NCI-H2107 treated with DMSO at 0.1 percent for 48 hours (cell line): ENCODE measurements around the gene FUZ.

ENCODE experiments used
- DNase-seq: peaks from one replicate; lab custom pipeline; 2025; ENCODE audit not compliant: unreplicated experiment; lab: John Stamatoyannopoulos, UW

FUZ gene

DNA sequence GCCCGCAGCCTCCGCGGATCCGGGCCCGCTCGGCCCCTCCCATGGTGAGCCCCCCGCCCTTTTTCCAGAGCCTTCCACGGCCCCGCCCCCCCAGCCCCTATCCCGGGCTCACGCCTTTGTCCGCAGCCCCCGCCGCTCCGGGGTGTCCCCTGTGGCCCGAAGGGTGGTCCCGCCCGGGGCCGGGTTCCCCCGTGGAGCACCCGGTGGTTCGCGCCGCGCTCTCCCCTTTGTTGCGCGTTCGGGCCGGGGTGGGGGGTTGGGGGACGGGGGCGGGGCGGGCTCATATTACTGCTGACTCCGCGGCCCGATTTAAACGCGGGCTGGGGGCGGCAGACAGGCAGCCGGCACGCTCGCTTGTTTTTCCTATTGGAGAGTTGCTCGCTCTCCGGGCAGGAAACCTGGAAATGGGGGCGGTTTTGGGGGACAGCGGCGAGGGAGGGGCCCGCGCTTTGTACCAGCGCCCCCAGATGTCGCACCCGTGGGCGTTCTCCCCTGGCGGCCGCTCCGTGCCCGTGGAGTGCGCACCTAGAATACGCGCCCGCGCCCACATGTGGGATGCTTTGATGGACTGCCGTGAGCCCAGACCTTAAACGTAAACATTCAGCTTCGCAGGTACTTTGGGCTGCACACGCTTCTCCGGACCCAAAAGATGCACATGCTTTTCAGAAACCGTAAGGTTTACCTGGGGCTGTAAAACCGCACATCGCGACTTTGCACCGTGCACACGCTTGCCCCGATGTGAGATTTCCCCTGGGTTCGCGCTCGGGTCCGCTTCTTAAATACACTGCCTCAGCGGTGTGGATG is 38.6 kb upstream of the FUZ start:
- DNase-seq: no peak

DNA sequence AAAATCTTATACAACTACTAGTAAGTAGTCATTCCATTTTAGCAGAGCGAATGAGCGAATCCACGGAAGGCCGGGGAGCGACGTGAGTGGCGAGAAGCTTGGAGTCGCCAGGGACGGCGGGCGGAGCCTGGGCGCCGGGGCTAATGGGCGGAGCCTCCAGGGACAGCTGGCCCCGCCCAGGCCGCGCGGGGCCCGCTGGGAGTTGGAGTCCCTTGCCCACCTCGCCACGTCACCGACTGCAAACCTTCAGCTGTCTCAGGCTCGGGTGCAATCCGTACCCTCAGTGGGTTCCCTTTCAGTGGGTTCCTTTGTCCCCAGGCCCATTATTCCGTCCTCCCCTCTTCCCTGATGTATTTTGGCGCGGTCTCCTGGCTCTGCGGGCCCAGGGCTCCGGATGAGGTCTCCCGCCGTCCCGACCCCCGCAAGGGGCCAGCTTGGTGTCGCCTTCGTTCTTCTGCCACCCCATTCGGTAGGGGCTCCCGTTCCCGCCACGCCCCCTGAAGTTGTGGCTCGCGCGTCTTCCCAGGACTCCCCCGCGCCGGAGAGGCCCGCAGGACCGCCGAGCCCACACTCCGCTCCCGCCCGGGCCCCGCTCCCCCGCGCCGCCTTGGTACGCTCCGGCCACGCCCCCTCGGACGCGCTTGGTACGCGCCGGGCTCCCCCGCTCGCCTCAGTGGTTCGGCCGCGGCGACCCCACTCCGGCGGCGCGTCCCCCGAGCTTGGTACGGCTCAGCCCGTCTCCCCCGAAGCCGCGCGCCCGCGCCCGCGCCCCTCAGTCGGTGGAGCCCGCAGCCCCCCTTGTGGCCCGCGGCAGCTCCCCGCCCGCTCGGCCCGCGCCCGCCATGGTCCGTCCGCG is 37.6 kb upstream of the FUZ start, which contains the start of gene PTOV1:
Gene PTOV1 (plus strand): TSS at position 673 of the 856 bp plus-strand sequence.
- DNase-seq: peak; percentile 81

DNA sequence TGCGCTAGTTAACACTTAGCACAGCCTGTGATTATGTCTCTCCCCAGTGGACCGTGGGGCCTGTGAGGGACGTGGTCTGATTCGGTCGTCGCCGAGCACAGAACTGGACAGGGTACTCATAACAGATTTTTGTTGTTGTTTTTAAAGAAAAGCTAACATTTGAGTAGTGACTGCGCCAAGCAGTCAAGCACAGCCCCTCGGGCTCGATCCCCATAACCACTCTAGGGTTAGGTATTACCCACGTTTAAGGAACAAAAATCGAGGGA is 37.1 kb upstream of the FUZ start:
- no peak for DNase-seq

DNA sequence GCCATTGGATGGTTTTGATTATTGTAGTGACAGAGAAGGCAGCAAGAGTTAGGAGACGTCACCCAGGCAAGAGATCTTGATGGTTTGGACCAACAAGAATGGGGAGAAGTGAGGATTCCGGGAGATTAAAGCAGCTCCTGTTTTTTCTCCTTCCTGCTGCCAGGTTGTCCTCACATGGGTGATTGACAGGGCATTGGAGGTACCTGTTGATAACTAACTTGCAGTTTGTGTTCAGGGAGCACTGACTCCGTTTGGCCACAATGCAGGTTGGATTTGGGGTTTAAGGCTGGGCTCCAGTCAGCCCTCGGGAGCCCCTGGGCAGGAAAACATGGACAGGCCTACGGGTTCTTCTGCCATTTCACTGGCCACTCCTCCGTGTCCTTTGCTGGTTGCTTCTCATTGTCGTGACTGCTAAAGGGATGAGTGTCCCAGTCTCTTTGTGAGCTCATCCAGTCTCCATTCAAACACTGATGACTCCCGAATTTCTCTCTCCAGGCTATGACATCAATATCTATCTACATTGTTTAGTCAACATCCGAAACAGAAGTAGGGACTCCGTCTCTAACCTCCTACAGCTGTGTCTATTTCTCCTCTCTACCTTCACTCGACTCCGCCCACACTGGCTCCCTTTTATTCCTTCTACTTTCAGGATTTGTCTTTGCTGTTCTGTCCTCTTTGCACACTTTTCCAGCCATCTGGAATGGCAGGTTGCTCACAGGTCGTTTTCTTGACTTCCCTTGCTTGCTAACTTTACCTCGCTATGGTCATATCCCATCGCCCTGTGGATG is 36.5 kb upstream of the FUZ start:
- DNase-seq: no peak

DNA sequence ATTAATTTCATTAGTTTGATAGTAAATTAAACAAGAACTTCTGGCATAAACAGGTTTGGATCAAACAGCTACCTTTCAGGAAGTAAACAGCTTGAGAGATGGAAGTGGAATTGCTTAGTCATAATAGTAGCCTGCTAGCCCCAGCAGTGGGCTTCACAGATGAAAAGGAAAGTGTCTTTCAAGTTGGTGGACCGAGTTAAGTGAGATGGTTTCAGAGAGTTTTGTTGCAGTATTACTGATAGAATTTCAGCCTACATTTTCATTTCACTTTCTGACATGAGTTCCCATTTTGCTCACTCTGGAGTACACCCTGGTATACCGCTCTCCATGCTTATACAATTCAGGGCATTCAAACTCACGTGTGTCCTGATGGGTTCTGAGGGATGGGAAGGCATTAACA is 35.8 kb upstream of the FUZ start:
- no peak for DNase-seq

DNA sequence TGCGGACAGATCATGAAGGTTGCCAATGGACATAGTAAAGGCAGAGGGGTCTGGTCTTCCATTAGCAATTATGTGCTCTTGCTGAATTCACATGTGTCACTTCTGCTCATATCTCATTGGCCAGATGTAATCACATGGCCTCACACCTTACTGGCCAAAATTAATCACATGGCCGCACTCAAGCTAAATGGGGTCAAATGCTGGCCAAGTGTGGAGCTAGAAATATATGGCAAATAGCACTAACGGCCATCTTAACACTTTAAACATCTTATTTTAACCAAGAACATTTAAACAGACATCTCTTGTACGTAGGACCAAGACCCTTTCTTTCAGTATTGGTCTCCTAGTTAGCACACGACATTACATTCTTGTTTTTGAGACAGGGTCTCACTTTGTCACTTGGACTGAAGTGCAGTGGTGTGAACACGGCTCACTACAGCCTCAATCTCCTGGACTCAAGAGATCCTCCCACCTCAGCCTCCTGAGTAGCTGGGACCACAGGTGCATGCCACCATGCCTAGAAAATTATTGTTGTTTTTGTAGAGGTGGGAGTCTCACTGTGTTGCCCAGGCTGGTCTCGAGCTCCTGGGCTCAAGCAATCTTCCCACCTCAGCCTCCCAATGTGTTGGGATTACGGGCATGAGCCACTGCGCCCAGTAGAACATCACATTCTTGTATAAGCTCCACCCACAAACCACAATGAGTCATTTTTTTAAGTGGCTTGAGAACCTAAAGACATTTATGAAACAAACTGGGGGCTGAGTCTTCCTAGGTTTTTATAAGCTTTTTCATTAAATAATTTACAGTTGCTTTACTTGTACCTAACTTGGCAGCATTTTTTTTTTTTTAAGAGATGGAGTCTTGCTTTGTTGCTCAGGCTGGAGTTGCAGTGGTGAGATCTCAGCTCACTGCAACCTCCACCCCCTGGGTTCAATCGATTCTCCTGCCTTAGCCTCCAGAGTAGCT is 34.9 kb upstream of the FUZ start:
- no peak for DNase-seq

DNA sequence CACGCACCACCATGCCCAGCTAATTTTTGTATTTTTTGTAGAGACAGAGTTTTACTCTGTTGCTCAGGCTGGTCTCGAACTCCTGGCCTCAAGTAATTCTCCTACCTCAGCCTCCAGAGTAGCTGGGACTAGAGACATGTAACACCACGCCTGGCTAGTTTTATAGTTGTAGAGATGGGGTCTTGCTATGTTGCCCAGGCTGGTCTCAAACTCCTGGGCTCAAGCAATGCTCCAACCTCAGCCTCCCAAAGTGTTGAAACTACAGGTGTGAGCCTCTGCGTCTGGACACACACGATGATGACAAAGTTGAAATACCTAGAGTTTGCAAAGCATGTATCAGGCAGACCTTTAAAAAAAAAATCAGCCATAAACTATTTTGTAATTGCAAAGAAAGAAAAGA is 33.3 kb upstream of the FUZ start:
- DNase-seq: no peak

DNA sequence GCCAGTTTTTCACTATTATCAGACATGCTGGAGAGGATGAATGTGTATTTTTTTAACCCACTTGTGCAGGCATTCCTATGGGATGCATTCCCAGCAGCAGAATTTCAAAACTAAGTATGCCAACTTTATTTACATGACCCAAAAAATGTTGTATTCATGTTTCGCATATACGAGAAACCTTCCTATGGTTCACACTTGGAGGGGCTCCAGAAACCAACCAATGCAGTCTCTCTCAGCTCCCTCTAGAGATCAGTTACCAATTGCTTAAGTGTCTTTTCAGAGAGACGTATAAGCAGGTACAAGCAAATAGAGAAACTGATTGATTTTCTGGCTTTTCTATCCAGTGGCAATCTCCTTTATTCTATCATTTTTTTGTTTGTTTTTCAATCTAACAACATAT is 32.3 kb upstream of the FUZ start:
- DNase-seq: no peak

DNA sequence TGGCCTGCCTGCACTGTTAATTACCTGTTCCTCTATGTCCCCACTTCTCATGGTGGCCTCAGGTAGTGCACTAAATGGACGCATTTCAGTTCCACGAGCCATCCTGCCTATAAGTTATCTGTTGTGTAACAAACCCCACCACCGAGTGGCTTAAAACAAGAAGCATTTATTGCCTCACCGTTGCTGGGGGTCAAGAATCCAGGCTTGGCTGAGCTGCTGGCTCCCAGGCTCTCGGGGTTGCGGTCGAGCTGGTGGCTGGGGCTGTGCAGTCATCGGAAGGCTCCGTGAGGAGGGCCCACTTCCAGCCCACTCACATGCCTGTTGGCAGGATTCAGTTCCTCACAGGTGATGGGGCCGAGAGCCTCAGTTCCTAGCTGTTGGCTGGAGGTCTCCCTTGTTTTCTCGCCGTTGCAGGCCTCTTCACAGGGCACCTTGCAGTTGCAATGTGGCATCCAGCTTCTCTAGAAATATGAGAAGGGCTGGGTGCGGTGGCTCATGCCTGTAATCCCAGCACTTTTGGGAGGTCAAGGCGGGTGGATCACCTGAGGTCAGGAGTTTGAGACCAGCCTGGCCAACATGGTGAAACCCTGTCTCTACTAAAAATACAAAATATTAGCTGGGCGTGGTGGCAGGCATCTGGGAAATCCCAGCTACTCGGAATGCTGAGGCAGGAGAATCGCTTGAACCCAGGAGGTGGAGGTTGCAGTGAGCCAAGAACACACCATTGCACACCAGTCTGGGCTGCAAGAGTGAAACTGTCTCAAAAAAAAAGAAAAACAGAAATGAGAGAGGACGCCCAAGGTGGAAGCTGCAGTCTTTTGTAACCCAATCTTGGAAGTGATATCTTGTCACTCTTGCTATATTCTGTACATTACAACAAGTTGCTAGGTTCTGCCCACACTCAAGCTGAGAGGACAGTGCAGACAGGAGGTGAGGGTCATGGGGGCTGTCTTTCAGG is 31.3 kb upstream of the FUZ start:
- no peak for DNase-seq

DNA sequence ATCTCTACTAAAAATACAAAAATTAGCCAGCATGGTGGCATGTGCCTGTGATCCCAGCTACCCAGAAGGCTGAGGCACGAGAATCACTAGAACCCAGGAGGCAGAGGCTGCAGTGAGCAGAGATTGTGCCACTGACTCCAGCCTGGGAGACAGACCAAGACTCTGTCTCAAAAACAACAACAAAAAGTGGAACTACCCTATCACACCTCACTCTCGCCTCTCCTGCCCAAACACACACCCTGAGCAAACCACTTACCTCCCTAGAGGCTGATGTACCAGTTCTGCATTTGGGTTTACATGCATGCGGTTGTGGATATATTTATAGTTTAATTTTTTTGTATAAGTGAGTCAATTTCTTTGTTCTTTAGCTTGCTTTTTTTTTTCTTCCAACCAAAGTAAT is 30.2 kb upstream of the FUZ start:
- no peak for DNase-seq

DNA sequence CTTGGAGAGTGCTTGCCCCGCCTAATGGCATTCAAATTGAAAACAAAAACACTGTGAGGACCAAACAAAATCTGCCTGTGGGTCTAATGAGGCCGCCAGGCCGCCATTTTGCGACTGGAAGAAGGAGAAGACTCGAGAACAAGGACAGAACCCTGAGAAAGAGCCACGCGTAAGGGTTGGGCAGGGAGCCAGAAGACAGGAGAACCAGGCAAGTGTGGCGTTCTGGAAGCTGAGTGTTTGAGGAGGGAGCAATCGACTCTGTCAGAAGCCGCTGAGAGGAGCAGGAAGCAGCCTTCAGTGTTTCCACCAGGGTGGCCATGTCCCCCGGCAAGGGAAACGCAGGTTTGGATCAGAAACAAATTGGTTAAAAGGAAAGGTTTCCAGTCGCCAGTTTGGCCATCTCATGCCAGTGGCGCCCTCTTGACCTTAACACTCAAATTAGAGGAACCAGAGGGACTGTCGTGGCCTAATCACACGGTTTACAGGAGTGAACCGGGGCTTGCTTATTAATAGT is 27.7 kb upstream of the FUZ start:
- DNase-seq: no peak

DNA sequence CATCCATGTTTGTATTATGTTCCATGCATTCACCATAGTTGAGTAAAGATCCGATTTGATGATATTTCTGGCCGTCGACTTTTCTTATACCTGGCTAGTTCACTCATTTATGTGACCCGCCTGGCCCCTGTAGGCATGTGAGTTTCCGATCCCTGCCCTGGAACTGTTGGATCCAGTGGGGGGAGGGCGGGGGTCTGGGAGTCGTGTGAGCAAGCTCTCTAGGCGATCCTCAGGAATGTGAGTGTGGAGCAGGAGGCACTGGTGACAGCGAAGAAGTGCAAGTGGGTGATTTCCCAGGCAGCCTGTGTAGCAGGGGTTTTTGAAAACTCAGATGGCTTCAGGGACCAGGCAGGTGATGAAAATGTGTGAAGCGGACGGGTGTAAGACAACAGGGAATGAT is 27.2 kb upstream of the FUZ start:
- no peak for DNase-seq

DNA sequence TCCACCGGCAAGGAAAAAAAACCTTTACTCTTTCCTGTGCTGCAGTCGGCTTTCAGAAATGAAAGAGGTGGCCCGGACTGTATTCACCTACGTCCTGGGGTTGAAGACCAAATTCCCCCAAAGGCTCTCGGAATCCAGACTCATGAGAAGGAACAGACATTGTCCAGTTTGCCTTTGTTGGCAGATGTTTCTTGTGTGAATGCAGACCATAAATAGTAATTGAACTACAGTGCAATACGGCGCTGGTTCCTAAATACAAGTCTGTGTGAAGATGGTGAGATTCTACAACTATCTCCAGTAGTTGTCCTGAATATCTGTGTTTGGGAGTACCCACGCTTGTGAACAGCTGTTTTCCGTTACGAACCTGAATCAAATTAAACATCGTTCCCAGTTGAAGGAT is 26.6 kb upstream of the FUZ start:
- DNase-seq: no peak

DNA sequence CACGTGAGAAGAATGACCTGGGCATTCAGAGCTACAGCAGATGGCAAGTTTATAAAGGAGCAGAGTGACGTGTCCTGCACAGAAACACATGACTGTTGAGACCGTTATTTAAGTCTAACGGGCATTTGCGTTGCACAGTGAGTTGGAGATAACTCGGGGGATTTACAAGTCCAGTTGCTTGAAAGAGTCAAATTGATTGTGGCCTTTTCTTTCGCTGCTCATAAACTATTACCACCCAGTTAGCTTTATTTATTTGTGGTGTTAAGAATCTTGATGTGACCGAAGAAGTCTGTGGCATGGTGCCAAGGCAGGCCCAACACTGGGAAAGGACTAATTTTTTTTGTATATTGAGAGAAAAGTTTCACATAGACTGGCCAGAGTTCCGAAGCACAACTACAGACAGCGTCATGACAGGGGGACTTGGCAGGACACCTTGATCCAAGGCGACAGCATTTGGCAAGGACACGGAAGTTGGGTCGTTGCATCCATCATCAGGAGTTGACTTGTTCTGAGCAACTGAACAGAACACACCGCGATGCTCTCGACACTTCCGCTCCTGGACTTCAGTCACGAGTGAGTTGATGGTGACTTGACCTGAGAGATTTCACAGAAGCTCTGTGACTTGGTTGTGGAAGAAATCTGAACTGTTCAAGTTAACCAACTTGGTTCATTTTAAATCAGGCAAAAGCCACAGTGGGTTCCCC is 25.9 kb upstream of the FUZ start:
- DNase-seq: no peak

DNA sequence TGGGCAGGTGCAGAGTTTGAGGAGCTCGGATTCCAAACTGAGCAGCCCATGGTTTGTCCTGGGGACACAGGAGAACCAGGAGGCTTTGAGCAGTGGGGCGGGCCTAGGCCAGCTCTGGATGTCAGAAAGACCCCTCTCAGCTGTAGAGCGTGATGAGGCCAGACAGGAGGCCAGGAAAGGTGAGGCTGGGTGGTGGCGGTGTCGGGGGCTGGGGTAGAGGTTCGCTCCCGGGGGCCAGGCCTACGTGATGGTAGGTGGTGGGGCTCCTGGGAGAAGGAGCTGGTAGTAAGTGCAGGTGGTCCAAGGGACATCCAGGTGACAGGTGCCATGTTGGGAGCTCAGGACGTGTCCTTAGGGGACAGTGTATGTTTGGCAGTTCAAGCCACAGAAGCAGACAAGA is 24.3 kb upstream of the FUZ start:
- no peak for DNase-seq

DNA sequence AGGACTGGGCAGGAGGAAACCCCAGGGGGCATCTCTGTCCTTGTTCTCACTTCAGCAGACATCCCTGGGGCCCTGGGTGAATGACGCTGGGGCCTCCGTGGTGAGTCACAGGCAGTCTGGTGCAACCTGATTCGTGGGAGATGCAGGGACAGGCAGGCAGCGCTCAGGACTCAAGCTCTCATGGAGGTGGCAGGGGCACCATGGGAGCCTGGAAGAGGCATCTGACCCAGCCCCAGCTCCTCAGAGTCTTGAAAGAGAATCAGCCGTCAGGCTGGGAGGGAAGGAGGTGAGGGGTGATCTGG is 23.9 kb upstream of the FUZ start:
- no peak for DNase-seq

DNA sequence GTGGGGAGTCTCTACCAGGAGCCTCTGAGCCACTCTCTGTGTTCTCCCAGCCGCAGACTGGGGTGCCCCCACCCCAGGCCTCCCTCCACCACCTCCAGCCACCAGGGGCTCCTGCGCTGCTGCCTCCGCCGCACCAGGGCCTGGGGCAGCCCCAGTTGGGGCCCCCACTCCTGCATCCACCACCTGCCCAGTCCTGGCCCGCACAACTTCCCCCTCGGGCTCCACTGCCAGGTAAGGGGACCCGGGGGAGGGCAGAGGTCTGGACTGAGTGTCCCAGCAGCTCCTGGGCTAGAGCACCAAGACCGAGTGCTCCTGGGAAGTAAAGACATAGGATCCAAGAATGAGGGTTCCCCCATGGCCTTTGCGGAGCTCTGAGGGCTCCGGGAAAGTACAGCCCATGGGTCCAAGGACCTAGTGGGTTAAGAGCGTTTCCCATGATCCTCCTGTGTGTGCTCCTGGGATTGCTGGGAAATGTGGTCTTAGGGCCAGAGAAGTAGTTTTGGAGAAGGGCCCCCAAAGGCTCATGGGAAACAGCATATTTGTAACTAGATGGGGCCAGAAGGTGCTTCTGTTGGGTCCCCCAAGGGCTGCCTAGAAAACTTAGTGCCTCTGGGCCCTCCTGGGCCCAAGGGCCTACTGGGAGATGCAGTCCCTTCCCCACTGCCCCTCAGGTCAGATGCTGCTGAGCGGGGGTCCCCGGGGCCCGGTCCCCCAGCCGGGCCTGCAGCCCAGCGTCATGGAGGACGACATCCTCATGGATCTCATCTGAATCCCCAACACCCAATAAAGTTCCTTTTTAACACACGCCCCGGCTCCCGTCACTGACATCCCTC is 23.3 kb upstream of the FUZ start:
- no peak for DNase-seq

DNA sequence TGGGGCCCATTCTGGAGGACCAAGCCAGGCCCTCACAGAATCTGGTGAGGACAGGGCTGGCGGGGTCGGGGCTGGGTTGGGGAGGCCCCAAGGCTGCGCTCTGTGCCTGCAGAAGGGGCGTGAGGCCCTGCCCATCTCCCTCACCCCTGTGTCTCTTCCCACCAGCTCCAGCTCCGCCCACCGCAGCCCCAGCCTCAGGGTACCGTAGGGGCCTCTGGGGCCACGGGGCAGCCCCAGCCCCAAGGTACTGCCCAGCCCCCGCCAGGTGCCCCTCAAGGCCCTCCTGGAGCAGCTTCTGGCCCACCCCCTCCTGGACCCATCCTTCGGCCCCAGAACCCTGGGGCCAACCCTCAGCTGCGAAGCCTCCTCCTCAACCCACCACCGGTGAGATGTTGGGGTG is 22.5 kb upstream of the FUZ start:
- no peak for DNase-seq
